ENCODE results near the gene RSPH1. TPM values are rescaled to one million over a fixed set of nuclear protein-coding genes. Genes with fewer than 3 reads are reported as not detected.

Gene RSPH1
- total RNA-seq, 1 experiment from 2014 or later: 0.51 TPM

DNA sequence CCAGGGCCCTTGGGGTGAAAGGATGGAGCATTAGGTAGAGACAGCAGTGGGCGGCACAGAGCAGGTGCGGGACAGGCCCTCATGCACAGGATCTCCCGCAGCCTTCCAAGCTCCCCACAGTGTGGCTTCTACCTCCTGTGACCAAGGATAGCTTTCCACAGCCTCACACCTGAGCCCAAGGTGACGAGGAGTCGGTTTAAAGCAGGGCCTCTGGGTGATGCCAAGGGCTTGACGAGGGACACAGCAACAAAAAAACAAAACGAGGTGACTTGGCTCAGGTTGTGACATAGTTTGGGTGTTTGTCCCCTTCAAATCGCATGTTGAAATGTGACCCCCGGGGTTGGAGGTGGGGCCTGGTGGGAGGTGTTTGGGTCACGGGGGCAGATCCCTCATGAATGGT lies 15.3 kb downstream of the RSPH1 start:
- Mint-ChIP-seq H3K4me3 (ENCODE audit: unreplicated experiment) (no peak overlapping the region), H3K9me3 (ENCODE audit: unreplicated experiment) (no peaks in the 10 kb centered on the region), H3K4me1 (ENCODE audit: insufficient read depth, unreplicated experiment) (no peaks in the 10 kb centered on the region), H3K27ac (ENCODE audit: low read depth, unreplicated experiment) (no peak overlapping the region), H3K36me3 (ENCODE audit: insufficient read depth, unreplicated experiment) (no peaks in the 10 kb centered on the region), H3K27me3 (ENCODE audit: insufficient read depth, unreplicated experiment) (no peaks in the 10 kb centered on the region)
- intact Hi-C loops (cut with micrococcal nuclease): no loop called here
- ChIA-PET POLR2A (no interaction called here), CTCF (no interaction called here)
- no TSS peak for BruUV-seq (replicated peaks)
- TF ChIP-seq, protein P1, sequence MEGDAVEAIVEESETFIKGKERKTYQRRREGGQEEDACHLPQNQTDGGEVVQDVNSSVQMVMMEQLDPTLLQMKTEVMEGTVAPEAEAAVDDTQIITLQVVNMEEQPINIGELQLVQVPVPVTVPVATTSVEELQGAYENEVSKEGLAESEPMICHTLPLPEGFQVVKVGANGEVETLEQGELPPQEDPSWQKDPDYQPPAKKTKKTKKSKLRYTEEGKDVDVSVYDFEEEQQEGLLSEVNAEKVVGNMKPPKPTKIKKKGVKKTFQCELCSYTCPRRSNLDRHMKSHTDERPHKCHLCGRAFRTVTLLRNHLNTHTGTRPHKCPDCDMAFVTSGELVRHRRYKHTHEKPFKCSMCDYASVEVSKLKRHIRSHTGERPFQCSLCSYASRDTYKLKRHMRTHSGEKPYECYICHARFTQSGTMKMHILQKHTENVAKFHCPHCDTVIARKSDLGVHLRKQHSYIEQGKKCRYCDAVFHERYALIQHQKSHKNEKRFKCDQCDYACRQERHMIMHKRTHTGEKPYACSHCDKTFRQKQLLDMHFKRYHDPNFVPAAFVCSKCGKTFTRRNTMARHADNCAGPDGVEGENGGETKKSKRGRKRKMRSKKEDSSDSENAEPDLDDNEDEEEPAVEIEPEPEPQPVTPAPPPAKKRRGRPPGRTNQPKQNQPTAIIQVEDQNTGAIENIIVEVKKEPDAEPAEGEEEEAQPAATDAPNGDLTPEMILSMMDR (IDR thresholded peaks at IDR 0.05; ENCODE audit: unreplicated experiment): no peak
- no peak for DNase-seq (ENCODE audit: unreplicated experiment)

DNA sequence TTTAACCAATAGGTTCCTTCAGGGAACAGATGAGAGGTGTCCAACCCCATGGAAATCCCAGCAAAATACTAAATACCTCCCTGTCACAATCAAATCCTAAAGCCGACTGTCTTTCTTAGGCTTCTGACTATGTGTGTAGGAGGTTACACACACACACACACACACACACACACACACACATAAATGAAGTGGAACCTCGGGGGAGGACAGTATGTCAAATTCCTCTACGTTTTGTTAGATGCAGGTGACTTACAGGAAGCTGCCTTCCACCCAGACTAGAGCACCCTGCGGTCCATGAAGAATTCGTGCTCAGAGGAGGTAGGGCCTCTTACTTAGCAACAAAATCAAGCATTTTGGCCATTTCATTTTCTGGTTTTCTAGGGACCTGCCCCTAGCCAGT lies 16.4 kb downstream of the RSPH1 start:
- Mint-ChIP-seq H3K36me3 (ENCODE audit: insufficient read depth, unreplicated experiment) (no peaks in the 10 kb centered on the region), H3K4me1 (ENCODE audit: insufficient read depth, unreplicated experiment) (peaks cover 2% of the 10 kb centered on the region), H3K27me3 (ENCODE audit: insufficient read depth, unreplicated experiment) (no peaks in the 10 kb centered on the region), H3K27ac (ENCODE audit: low read depth, unreplicated experiment) (no peak overlapping the region), H3K4me3 (ENCODE audit: unreplicated experiment) (no peak overlapping the region), H3K9me3 (ENCODE audit: unreplicated experiment) (no peaks in the 10 kb centered on the region)
- CTCF ChIA-PET: no interaction called here
- no TSS peak for BruUV-seq (replicated peaks)
- POLR2A ChIA-PET: no interaction called here
- TF ChIP-seq, protein P1 (IDR thresholded peaks at IDR 0.05; ENCODE audit: unreplicated experiment): no peak
- intact Hi-C loops (cut with micrococcal nuclease): no loop called here
- no peak for DNase-seq (ENCODE audit: unreplicated experiment)

DNA sequence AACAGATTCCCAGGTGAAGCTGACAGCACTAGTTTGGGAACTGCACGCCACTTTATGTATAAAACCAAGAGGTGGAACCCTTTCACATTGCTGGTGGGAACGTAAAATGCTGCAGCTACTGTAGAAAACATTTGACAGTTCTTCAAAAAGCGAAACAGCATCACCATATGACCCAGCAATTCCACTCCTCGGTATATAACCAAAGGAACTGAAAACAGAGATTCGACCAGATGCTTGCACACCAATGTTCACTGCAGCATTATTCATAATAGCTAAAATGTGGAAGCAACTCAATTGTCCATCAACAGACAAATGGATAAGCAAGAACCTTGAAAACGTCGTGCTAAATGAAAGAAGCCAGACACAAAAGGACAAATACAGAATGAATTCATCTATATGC lies 17.5 kb downstream of the RSPH1 start:
- Mint-ChIP-seq H3K36me3 (ENCODE audit: insufficient read depth, unreplicated experiment) (no peaks in the 10 kb centered on the region), H3K27me3 (ENCODE audit: insufficient read depth, unreplicated experiment) (no peaks in the 10 kb centered on the region), H3K4me1 (ENCODE audit: insufficient read depth, unreplicated experiment) (peaks cover 12% of the 10 kb centered on the region), H3K9me3 (ENCODE audit: unreplicated experiment) (no peaks in the 10 kb centered on the region), H3K27ac (ENCODE audit: low read depth, unreplicated experiment) (no peak overlapping the region), H3K4me3 (ENCODE audit: unreplicated experiment) (no peak overlapping the region)
- CTCF ChIA-PET: interaction anchor here (1.0 kb wide), 1 partner anchor 12 kb away, joined by 4 read pairs; no protein-coding TSS in a partner anchor
- POLR2A ChIA-PET: no interaction called here
- TF ChIP-seq, protein P1 (IDR thresholded peaks at IDR 0.05; ENCODE audit: unreplicated experiment): no peak
- no TSS peak for BruUV-seq (replicated peaks)
- no peak for DNase-seq (ENCODE audit: unreplicated experiment)
- intact Hi-C loops (cut with micrococcal nuclease): no loop called here

DNA sequence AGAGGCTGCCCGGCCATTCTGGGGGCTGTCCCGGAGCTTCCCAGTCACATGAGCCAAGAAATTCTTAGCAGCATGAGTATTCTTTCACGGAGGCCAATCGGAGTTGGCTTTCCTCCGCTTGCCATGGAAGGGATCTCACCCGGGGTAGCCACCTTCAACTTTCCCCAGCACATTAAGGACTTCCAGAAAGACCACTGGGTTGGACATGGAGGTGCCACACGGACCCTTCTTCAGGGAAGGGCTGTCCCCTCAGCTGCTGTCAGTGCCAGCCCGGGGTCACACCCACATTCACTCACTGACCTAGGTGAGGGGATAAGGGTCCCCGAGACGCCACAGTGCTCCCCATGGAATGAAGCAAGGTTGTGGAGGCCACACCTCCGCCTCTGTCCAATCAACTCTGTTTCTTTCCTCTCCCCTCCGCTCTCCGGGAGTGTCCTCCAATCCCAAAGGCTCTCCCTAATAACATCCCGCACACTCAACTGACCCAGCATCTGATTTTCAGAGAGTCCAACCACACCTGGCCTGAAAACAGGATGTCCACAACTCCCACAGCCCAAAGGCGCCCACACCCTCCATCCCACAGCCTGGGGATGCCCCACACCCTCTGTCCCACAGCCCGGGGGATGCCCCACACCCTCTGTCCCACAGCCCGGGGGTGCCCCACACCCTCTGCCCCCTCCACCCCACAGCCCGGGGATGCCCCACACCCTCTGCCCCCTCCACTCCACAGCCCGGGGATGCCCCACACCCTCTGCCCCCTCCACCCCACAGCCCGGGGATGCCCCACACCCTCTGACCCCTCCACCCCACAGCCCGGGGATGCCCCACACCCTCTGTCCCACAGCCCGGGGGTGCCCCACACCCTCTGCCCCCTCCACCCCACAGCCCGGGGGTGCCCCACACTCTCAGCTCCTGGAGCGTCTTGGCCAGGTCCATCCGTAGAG lies 19.4 kb downstream of the RSPH1 start:
- Mint-ChIP-seq H3K27ac (ENCODE audit: low read depth, unreplicated experiment) (no peak overlapping the region), H3K4me3 (ENCODE audit: unreplicated experiment) (no peak overlapping the region), H3K4me1 (ENCODE audit: insufficient read depth, unreplicated experiment) (peaks cover 12% of the 10 kb centered on the region), H3K27me3 (ENCODE audit: insufficient read depth, unreplicated experiment) (no peaks in the 10 kb centered on the region), H3K9me3 (ENCODE audit: unreplicated experiment) (no peaks in the 10 kb centered on the region), H3K36me3 (ENCODE audit: insufficient read depth, unreplicated experiment) (no peaks in the 10 kb centered on the region)
- ChIA-PET CTCF (no interaction called here), POLR2A (no interaction called here)
- no peak for DNase-seq (ENCODE audit: unreplicated experiment)
- TF ChIP-seq, protein P1 (IDR thresholded peaks at IDR 0.05; ENCODE audit: unreplicated experiment): no peak
- intact Hi-C loops (cut with micrococcal nuclease): no loop called here
- BruUV-seq (replicated peaks): no TSS peak
